Measurements from ENCODE around the gene EFCAB14. TPM values are rescaled to one million over a fixed set of nuclear protein-coding genes. Genes with fewer than 3 reads are reported as not detected.

Gene EFCAB14
- total RNA-seq, 2 experiments from 2014 or later: 29.9 to 38.3 TPM

GRCh38 chr1:46719689-46720088 lies 775 bp upstream of the EFCAB14 start:
- H3K4me1 ChIP-seq (ENCODE audit: insufficient read depth, low read length, poor library complexity, severe bottlenecking): peaks cover 26% of the 10 kb centered on the region
- intact Hi-C loops (cut with micrococcal nuclease; ENCODE audit: unreplicated experiment): loop anchor here (1.0 to 10.0 kb wide), 3 partner anchors 51 to 165 kb away; partner anchors contain the start of genes ATPAF1, KNCN and MOB3C
- peaks cover 4% of the 10 kb centered on the region; the same call in 1 of the 2 replicates for H4K20me1 ChIP-seq (ENCODE audit: insufficient read depth, low read length)
- DNase-seq (ENCODE audit: low spot score): no peak
- peak overlapping the region; percentile 68 for H3K4me2 ChIP-seq (ENCODE audit: low read length)
- H2AFZ ChIP-seq (ENCODE audit: low read length): peak overlapping the region; percentile 99
- peaks cover 24% of the 10 kb centered on the region for H3K36me3 ChIP-seq (ENCODE audit: insufficient read depth, low read length)
- no peaks in the 10 kb centered on the region for H3K9me3 ChIP-seq (ENCODE audit: low read length)
- TF ChIP-seq EZH2phosphoT487 (IDR thresholded peaks at IDR 0.05; ENCODE audit: borderline replicate concordance, low read depth, low read length) (no peak), CTCF (conservative IDR thresholded peaks at IDR 0.05; ENCODE audit: low read length) (no peak)
- peak overlapping the region; percentile 77 for H3K4me3 ChIP-seq (ENCODE audit: low read depth, low read length, poor library complexity, severe bottlenecking)
- no peaks in the 10 kb centered on the region for H3K9me2 ChIP-seq (ENCODE audit: insufficient read depth, low read length)
- peaks cover 24% of the 10 kb centered on the region for H3K79me2 ChIP-seq (ENCODE audit: insufficient read depth, low read depth, low read length)
- CTCF ChIA-PET (ENCODE audit: unreplicated experiment): interaction anchor here (1.0 kb wide), 1 partner anchor 103 kb away, joined by 3 read pairs; no protein-coding TSS in a partner anchor
- POLR2A ChIA-PET: interaction anchor here (0.7 to 2.4 kb wide), 3 partner anchors 9 to 116 kb away, joined by 3 to 9 read pairs (median 6); partner anchors contain the start of gene ATPAF1
- H3K27ac ChIP-seq (ENCODE audit: low read depth, low read length, poor library complexity, severe bottlenecking): peak overlapping the region; percentile 10
- BruUV-seq (replicated peaks): no TSS peak

- H3K36me3 ChIP-seq (ENCODE audit: insufficient read depth, low read length): peaks cover 38% of the 10 kb centered on the region
- no peak for DNase-seq (ENCODE audit: low spot score)
- H2AFZ ChIP-seq (ENCODE audit: low read length): peak overlapping the region; percentile 33; the same call in 1 of the 2 replicates
- peaks cover 26% of the 10 kb centered on the region for H3K4me1 ChIP-seq (ENCODE audit: insufficient read depth, low read length, poor library complexity, severe bottlenecking)
- ChIA-PET POLR2A (interaction anchor here (1.3 kb wide), 1 partner anchor 10 kb away, joined by 5 read pairs; no protein-coding TSS in a partner anchor), CTCF (ENCODE audit: unreplicated experiment) (no interaction called here)
- intact Hi-C loops (cut with micrococcal nuclease; ENCODE audit: unreplicated experiment): no loop called here
- H3K9me3 ChIP-seq (ENCODE audit: low read length): no peaks in the 10 kb centered on the region
- peak overlapping the region; percentile 12 for H3K27ac ChIP-seq (ENCODE audit: low read depth, low read length, poor library complexity, severe bottlenecking)
- H3K9me2 ChIP-seq (ENCODE audit: insufficient read depth, low read length): no peaks in the 10 kb centered on the region
- H3K4me3 ChIP-seq (ENCODE audit: low read depth, low read length, poor library complexity, severe bottlenecking): peak overlapping the region; percentile 77
- peaks cover 24% of the 10 kb centered on the region for H3K79me2 ChIP-seq (ENCODE audit: insufficient read depth, low read depth, low read length)
- TF ChIP-seq EZH2phosphoT487 (IDR thresholded peaks at IDR 0.05; ENCODE audit: borderline replicate concordance, low read depth, low read length) (no peak), CTCF (conservative IDR thresholded peaks at IDR 0.05; ENCODE audit: low read length) (no peak)
- H4K20me1 ChIP-seq (ENCODE audit: insufficient read depth, low read length): peaks cover 4% of the 10 kb centered on the region; the same call in 1 of the 2 replicates
- peak overlapping the region; percentile 81 for H3K4me2 ChIP-seq (ENCODE audit: low read length)
- BruUV-seq (replicated peaks): TSS peak; percentile 31
Observed at GRCh38 chr1:46718340-46718726, 581 bp downstream of the EFCAB14 start.

- no peak for TF ChIP-seq CTCF (conservative IDR thresholded peaks at IDR 0.05; ENCODE audit: low read length)
- no peak for TF ChIP-seq EZH2phosphoT487 (IDR thresholded peaks at IDR 0.05; ENCODE audit: borderline replicate concordance, low read depth, low read length)
- H3K9me2 ChIP-seq (ENCODE audit: insufficient read depth, low read length): no peaks in the 10 kb centered on the region
- POLR2A ChIA-PET: interaction anchor here (1.3 kb wide), 1 partner anchor 9 kb away, joined by 5 read pairs; no protein-coding TSS in a partner anchor
- intact Hi-C loops (cut with micrococcal nuclease; ENCODE audit: unreplicated experiment): no loop called here
- no TSS peak for BruUV-seq (replicated peaks)
- H4K20me1 ChIP-seq (ENCODE audit: insufficient read depth, low read length): peaks cover 4% of the 10 kb centered on the region; the same call in 1 of the 2 replicates
- peak overlapping the region; percentile 77 for H3K4me3 ChIP-seq (ENCODE audit: low read depth, low read length, poor library complexity, severe bottlenecking)
- peaks cover 45% of the 10 kb centered on the region for H3K36me3 ChIP-seq (ENCODE audit: insufficient read depth, low read length)
- no peak overlapping the region for H2AFZ ChIP-seq (ENCODE audit: low read length)
- H3K79me2 ChIP-seq (ENCODE audit: insufficient read depth, low read depth, low read length): peaks cover 24% of the 10 kb centered on the region
- CTCF ChIA-PET (ENCODE audit: unreplicated experiment): no interaction called here
- H3K4me1 ChIP-seq (ENCODE audit: insufficient read depth, low read length, poor library complexity, severe bottlenecking): peaks cover 26% of the 10 kb centered on the region
- no peaks in the 10 kb centered on the region for H3K9me3 ChIP-seq (ENCODE audit: low read length)
- H3K27ac ChIP-seq (ENCODE audit: low read depth, low read length, poor library complexity, severe bottlenecking): no peak overlapping the region
- peak overlapping the region; percentile 81 for H3K4me2 ChIP-seq (ENCODE audit: low read length)
- no peak for DNase-seq (ENCODE audit: low spot score)
Observed at GRCh38 chr1:46717654-46718053, 1.3 kb downstream of the EFCAB14 start.
